ENCODE measurements around the gene NRIP1.
"Not testable (repeated sequence)": the region's sequence is repeated elsewhere in the genome, so short reads cannot be mapped to it uniquely, and the experiment has no call there.

The NRIP1 gene

GRCh38 chr21:15039607-15040299 lies 25.0 kb downstream of the NRIP1 start:
- no peaks in the 10 kb centered on the region for H3K4me1 ChIP-seq (ENCODE audit: control insufficient read depth, insufficient read depth, low read length)
- no peak for DNase-seq (ENCODE audit: low read depth, low spot score)
- no peak overlapping the region for H3K4me3 ChIP-seq (ENCODE audit: low read length)
- no peaks in the 10 kb centered on the region for H3K36me3 ChIP-seq (ENCODE audit: control insufficient read depth, insufficient read depth, low read length)
- no peaks in the 10 kb centered on the region for H3K9me3 ChIP-seq (ENCODE audit: control insufficient read depth, insufficient read depth, low read length)
- H3K27me3 ChIP-seq (ENCODE audit: control insufficient read depth, insufficient read depth, low read length) = no peaks in the 10 kb centered on the region
- no CpG with 5 or more reads among the region's 1 CpG for WGBS (ENCODE audit: insufficient coverage, insufficient read length)
- H3K27ac ChIP-seq (ENCODE audit: low read length) = no peak overlapping the region

- Histone ChIP-seq H3K4me1 (ENCODE audit: control insufficient read depth, insufficient read depth, low read length) (no peaks in the 10 kb centered on the region), H3K9me3 (ENCODE audit: control insufficient read depth, insufficient read depth, low read length) (no peaks in the 10 kb centered on the region), H3K4me3 (ENCODE audit: low read length) (no peak overlapping the region), H3K36me3 (ENCODE audit: control insufficient read depth, insufficient read depth, low read length) (no peaks in the 10 kb centered on the region), H3K27ac (ENCODE audit: low read length) (no peak overlapping the region), H3K27me3 (ENCODE audit: control insufficient read depth, insufficient read depth, low read length) (no peaks in the 10 kb centered on the region)
- DNase-seq (ENCODE audit: low read depth, low spot score) = no peak
- no CpG with 5 or more reads among the region's 1 CpG for WGBS (ENCODE audit: insufficient coverage, insufficient read length)
Measured at GRCh38 chr21:15037900-15038293, 26.9 kb downstream of the NRIP1 start.

GRCh38 chr21:15037095-15037899 lies 27.5 kb downstream of the NRIP1 start:
- Histone ChIP-seq H3K4me1 (ENCODE audit: control insufficient read depth, insufficient read depth, low read length) (no peaks in the 10 kb centered on the region), H3K9me3 (ENCODE audit: control insufficient read depth, insufficient read depth, low read length) (no peaks in the 10 kb centered on the region), H3K27ac (ENCODE audit: low read length) (no peak overlapping the region), H3K27me3 (ENCODE audit: control insufficient read depth, insufficient read depth, low read length) (no peaks in the 10 kb centered on the region), H3K4me3 (ENCODE audit: low read length) (no peak overlapping the region), H3K36me3 (ENCODE audit: control insufficient read depth, insufficient read depth, low read length) (no peaks in the 10 kb centered on the region)
- WGBS (ENCODE audit: insufficient coverage, insufficient read length) = no CpG with 5 or more reads among the region's 5 CpGs
- no peak for DNase-seq (ENCODE audit: low read depth, low spot score)

- DNase-seq (ENCODE audit: low read depth, low spot score) = no peak
- H3K27ac ChIP-seq (ENCODE audit: low read length) = no peak overlapping the region
- H3K4me1 ChIP-seq (ENCODE audit: control insufficient read depth, insufficient read depth, low read length) = no peaks in the 10 kb centered on the region
- no peaks in the 10 kb centered on the region for H3K9me3 ChIP-seq (ENCODE audit: control insufficient read depth, insufficient read depth, low read length)
- no CpG with 5 or more reads among the region's 1 CpG for WGBS (ENCODE audit: insufficient coverage, insufficient read length)
- no peaks in the 10 kb centered on the region for H3K36me3 ChIP-seq (ENCODE audit: control insufficient read depth, insufficient read depth, low read length)
- H3K4me3 ChIP-seq (ENCODE audit: low read length) = no peak overlapping the region
- no peaks in the 10 kb centered on the region for H3K27me3 ChIP-seq (ENCODE audit: control insufficient read depth, insufficient read depth, low read length)
Measured at GRCh38 chr21:15036189-15036588, 28.6 kb downstream of the NRIP1 start.

DNA sequence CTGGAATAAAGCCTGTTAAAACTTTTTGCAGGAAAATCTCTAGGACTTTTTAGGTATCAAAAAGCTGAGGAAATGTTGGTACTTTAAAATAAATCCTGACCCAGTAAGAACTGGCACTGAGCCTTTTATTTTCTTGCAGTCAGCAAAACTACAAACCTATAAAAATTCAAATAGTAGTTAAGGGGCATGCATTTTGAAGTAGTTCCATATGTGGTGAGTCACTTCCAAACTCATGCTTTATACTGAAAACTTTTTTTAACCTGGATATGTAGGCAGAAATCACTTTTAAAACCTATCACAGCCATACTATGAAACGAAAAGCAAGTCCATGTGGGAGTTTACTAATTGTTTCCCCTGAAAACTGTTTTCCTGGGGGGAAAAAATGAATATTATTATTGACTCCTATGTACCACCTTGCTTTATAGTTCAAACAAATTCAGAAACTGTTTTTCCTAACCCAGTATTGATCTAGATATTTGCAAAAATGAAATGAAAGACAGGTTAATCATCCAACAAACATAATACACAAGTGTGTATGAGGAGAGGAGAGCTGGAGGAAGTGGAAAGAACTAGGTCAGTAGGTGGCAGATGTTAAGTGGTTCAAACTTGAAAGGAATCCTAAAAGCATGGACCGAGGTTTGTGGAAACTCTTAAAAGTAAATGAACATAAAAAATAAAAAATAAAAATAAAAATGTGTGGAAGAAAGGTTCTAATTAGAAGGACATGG lies 30.5 kb downstream of the NRIP1 start:
- H3K27me3 ChIP-seq (ENCODE audit: control insufficient read depth, insufficient read depth, low read length) = no peaks in the 10 kb centered on the region
- WGBS (ENCODE audit: insufficient coverage, insufficient read length) = no CpG with 5 or more reads among the region's 2 CpGs
- no peaks in the 10 kb centered on the region for H3K9me3 ChIP-seq (ENCODE audit: control insufficient read depth, insufficient read depth, low read length)
- no peak for DNase-seq (ENCODE audit: low read depth, low spot score)
- no peaks in the 10 kb centered on the region for H3K36me3 ChIP-seq (ENCODE audit: control insufficient read depth, insufficient read depth, low read length)
- H3K4me1 ChIP-seq (ENCODE audit: control insufficient read depth, insufficient read depth, low read length) = no peaks in the 10 kb centered on the region
- no peak overlapping the region for H3K4me3 ChIP-seq (ENCODE audit: low read length)
- H3K27ac ChIP-seq (ENCODE audit: low read length) = no peak overlapping the region

DNA sequence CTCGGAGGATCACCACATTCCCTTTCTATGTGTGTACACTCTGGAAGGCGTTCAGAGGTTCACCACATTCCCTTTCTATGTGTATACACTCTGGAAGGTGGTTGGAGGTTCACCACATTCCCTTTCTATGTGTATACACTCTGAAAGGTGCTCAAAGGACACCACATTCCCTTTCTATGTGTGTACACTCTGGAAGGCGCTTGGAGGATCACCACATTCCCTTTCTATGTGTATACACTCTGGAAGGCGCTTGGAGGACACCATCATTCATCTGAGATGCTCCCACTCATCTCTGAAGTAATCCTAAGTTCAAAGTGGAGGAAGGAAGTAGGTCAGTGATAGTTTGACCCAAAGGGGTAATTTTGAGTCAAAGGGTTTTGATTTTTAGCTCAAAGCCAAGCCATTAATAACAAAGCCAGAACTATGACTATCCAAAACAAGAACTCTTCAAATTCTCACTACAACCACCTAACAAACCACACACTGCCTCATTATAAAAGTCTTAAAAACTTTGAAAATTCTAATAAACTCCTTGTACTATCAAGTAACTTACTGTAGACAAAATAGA lies 32.9 kb downstream of the NRIP1 start:
- WGBS (ENCODE audit: insufficient coverage, insufficient read length) = no CpG with 5 or more reads among the region's 4 CpGs
- H3K27me3 ChIP-seq (ENCODE audit: control insufficient read depth, insufficient read depth, low read length) = no peaks in the 10 kb centered on the region
- DNase-seq (ENCODE audit: low read depth, low spot score) = no peak
- H3K27ac ChIP-seq (ENCODE audit: low read length) = no peak overlapping the region
- H3K4me3 ChIP-seq (ENCODE audit: low read length) = no peak overlapping the region
- no peaks in the 10 kb centered on the region for H3K36me3 ChIP-seq (ENCODE audit: control insufficient read depth, insufficient read depth, low read length)
- no peaks in the 10 kb centered on the region for H3K4me1 ChIP-seq (ENCODE audit: control insufficient read depth, insufficient read depth, low read length)
- H3K9me3 ChIP-seq (ENCODE audit: control insufficient read depth, insufficient read depth, low read length) = no peaks in the 10 kb centered on the region

- not testable (repeated sequence) for H3K4me3 ChIP-seq (ENCODE audit: low read length); H3K9me3 ChIP-seq (ENCODE audit: control insufficient read depth, insufficient read depth, low read length); H3K27me3 ChIP-seq (ENCODE audit: control insufficient read depth, insufficient read depth, low read length); H3K27ac ChIP-seq (ENCODE audit: low read length); H3K4me1 ChIP-seq (ENCODE audit: control insufficient read depth, insufficient read depth, low read length); H3K36me3 ChIP-seq (ENCODE audit: control insufficient read depth, insufficient read depth, low read length); DNase-seq (ENCODE audit: low read depth, low spot score)
- WGBS (ENCODE audit: insufficient coverage, insufficient read length) = no CpG with 5 or more reads among the region's 14 CpGs
Measured at GRCh38 chr21:15031362-15031761, 33.4 kb downstream of the NRIP1 start.

DNA sequence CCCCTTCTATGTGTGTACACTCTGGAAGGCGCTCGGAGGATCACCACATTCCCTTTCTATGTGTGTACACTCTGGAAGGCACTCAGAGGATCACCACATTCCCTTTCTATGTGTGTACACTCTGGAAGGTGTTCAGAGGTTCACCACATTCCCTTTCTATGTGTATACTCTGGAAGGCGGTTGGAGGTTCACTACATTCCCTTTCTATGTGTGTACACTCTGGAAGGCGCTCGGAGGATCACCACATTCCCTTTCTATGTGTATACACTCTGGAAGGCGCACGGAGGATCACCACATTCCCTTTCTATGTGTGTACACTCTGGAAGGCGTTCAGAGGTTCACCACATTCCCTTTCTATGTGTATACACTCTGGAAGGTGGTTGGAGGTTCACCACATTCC lies 33.9 kb downstream of the NRIP1 start:
- not testable (repeated sequence) for H3K27ac ChIP-seq (ENCODE audit: low read length); H3K27me3 ChIP-seq (ENCODE audit: control insufficient read depth, insufficient read depth, low read length); H3K4me3 ChIP-seq (ENCODE audit: low read length); H3K9me3 ChIP-seq (ENCODE audit: control insufficient read depth, insufficient read depth, low read length); DNase-seq (ENCODE audit: low read depth, low spot score); H3K4me1 ChIP-seq (ENCODE audit: control insufficient read depth, insufficient read depth, low read length); H3K36me3 ChIP-seq (ENCODE audit: control insufficient read depth, insufficient read depth, low read length)
- WGBS (ENCODE audit: insufficient coverage, insufficient read length) = no CpG with 5 or more reads among the region's 8 CpGs

DNA sequence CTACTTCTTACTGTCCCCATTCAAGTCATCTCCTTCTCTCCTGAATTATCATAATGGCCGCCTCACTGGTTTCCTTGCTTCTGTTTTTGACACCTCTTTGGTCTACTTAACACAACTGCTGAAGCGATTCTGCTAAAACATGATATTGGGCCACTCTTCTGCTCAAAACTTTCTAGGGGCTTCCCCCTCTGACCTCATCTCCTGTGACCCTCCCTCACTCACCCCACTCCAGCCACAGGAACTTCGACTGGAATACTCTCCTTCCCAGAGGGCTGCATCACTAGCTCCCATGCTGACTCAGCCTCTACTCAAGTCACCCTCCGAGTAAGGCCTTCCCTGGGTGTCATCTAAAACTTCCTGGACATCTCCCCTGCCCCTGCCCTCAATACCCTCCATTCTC lies 35.7 kb downstream of the NRIP1 start:
- Histone ChIP-seq H3K27ac (ENCODE audit: low read length) (no peak overlapping the region), H3K9me3 (ENCODE audit: control insufficient read depth, insufficient read depth, low read length) (no peaks in the 10 kb centered on the region), H3K4me1 (ENCODE audit: control insufficient read depth, insufficient read depth, low read length) (no peaks in the 10 kb centered on the region), H3K36me3 (ENCODE audit: control insufficient read depth, insufficient read depth, low read length) (no peaks in the 10 kb centered on the region), H3K4me3 (ENCODE audit: low read length) (no peak overlapping the region), H3K27me3 (ENCODE audit: control insufficient read depth, insufficient read depth, low read length) (no peaks in the 10 kb centered on the region)
- DNase-seq (ENCODE audit: low read depth, low spot score) = no peak
- WGBS (ENCODE audit: insufficient coverage, insufficient read length) = no CpG with 5 or more reads among the region's 4 CpGs

GRCh38 chr21:15028186-15028585 lies 36.6 kb downstream of the NRIP1 start:
- Histone ChIP-seq H3K9me3 (ENCODE audit: control insufficient read depth, insufficient read depth, low read length) (no peaks in the 10 kb centered on the region), H3K4me3 (ENCODE audit: low read length) (no peak overlapping the region), H3K27ac (ENCODE audit: low read length) (no peak overlapping the region), H3K36me3 (ENCODE audit: control insufficient read depth, insufficient read depth, low read length) (no peaks in the 10 kb centered on the region), H3K4me1 (ENCODE audit: control insufficient read depth, insufficient read depth, low read length) (no peaks in the 10 kb centered on the region), H3K27me3 (ENCODE audit: control insufficient read depth, insufficient read depth, low read length) (no peaks in the 10 kb centered on the region)
- WGBS (ENCODE audit: insufficient coverage, insufficient read length) = no CpG with 5 or more reads among the region's 3 CpGs
- no peak for DNase-seq (ENCODE audit: low read depth, low spot score)

All from iPS DF 6.9 (cell line).